Smooth muscle cell of bladder (primary cell): ENCODE results near the gene CARMIL3. TPM values are rescaled to one million over a fixed set of nuclear protein-coding genes. Genes with fewer than 3 reads are reported as not detected.

ENCODE experiments used
- total RNA-seq: library from RNA; depleted of rRNA; stranded (reverse); fragments of >200 nt; gene quantifications from 2 replicates; pipeline ENCODE4 v1.2.3, GENCODE V29; 2014

CARMIL3 gene
- under 0.01 TPM in 2 replicates for total RNA-seq

DNA sequence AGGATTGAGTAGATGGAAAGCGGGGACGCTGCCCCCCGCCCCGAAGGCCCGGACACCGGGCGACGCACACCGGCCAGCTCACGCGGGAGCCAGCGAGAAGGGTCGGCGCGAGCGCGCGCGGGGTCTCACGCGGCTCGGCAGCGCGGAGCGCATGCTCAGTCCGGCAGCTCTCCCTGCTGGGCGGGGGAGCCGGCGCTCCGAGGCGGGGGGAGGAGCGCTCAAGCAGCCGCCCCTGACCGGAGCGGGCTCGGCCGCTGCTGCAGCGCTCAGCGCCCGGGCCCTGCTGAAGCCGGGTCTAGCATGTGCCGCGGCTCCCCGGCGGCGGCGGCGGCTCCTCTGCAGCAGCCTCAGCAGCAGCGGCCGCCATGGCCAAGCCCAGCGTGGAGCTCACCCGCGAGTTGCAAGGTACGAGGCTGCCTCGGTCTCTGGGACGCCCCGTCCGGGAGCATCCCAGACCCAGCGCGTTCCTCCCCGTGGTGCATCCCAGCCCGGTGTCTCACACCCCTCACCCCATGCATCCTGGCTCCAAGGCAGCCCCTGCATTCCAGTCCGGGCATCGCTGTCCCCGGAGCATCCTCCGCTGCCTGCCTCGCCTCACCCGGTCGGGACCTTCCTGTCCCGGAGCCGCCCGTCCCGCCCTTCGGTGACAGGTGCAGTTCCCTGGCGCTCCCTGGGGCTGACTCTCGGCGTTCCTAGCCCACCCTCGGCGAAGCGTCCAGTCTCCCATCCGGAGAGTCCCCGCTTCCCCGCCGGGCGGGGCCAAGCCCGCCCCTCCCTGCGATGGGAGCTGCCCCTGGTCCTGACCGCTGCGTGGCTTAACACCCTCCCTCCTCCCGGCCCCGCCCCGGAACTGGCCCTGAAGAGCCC, at the start of gene CARMIL3:
CARMIL3 (plus strand) TSS at position 221 of the 867 bp plus-strand sequence; CDS start at position 366, 145 bp downstream.

DNA sequence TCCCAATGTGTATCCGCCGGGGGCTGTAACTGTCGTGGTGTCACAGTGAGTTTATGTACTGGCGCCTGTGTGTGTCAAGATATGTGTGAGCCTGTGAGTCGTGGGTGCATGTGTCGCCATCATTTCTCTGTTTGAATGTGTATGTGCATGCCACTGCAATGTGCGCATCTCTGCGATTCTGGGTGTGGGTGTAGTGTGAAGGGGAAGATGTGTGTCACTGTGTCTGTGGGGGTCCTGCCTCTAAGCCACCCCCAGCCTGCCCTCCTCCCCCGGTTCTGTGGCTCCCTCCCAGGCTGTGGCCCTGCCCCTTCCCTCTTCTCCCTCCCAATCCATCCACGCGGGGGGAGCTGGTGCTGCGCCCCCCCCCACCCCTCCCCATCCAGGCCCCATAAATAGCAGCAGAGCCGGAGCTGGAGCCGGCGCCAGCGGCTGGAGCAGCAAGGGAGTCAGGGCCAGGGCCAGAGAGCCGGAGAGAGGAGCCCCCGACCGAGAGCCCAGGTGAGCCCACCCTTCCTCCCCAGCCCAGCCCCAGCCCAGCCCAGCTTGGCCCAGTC, 19.4 kb downstream of the CARMIL3 start, which contains the start of gene CPNE6:
CPNE6 (plus strand) TSS at position 419 of the 554 bp plus-strand sequence. CDS start 1,375 bp downstream, outside the sequence.

DNA sequence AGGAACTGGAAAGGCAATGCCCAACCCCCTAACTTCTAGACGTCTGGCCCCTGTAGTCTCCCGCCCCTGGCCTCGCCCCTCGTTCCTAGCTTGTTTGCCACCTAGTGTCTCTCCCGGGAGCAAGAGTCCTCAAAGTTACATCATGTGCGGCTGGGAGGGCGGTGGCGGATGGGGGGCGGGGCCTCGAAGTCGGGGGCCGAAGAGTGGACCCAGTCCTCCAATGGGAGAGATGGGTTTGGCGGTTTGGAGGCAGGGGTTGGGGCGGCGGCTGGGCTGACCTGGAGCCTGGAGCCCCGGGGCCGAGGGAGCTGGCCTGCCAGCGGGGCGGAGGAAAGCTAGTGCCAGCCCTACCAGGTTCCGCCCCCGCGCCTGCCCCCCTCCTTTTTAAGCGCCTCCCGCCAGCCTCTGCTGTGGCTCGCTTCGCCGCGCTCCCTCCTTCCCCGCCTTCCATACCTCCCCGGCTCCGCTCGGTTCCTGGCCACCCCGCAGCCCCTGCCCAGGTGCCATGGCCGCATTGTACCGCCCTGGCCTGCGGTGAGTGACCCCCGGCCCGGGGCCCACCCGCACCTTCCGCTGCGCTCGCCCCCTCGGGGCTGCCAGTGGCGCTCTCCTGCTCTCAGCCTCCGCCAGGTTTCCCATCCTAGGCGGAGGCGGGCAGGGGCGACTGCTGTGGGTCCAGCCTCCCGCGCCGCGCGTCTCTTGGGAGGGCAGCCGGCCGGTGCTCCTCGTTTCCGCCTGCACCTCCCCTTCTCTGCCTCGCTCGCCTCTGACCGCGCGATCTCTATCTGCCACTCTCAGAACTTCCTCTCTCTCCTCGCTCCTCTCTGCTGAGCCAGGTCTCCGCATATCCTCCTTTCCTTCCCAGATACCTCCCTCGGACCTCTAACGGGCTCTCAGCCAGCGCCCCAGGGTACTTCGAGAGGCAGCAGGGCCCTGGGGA, 42.4 kb downstream of the CARMIL3 start, which contains the start of gene PCK2:
PCK2 (plus strand) TSS at position 411 of the 940 bp plus-strand sequence; CDS start at position 506, 95 bp downstream.

DNA sequence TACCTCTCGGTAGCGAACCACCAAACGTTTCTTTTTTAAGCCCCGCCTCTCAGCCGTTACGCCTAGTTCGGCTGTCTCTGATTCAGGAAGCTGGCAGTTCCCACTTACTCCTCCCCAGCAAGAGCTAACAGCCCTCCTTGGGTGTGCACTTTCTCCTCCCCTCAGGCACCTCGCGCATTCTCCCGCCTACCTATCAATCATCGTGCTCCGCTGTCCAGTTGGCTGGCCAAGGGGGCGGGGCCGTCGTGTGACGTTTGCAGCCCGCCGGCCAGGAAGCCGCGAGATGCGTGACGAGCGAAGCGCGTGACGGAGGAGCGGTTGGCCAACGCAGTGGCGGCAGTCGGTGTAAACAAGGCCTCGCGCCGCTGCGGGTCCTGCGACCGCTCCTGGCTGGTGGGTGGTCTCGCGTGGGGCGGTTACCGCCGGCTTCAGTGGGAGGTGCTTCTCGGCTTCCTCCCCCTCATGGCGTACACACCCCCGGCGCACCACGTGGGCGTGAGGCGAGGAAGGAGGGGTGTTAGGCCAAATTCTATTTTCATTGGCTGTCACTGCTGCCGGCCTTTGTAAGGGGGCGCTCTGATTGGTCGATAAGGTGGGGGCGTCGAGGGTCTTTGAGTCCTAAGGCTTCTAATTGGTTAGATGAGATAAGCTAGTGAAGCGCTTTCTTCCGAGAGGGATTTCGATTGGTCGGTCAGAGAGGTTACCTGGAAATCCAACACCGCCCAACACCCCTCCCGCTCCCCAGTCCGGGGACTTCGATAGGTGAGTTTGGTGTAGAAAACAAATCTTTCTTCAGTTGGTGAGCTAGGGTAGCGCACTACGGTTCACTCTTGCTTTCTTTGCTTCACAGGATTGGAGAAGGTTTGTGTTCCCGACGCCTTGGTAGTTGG, 63.0 kb downstream of the CARMIL3 start, which contains the start of the genes DCAF11 and NRL:
DCAF11 (plus strand) TSS at position 246 of the 890 bp plus-strand sequence. CDS start 818 bp downstream, outside the sequence.
NRL (minus strand) TSS at position 418 of the 890 bp plus-strand sequence. CDS start 32,101 bp downstream, outside the sequence.

Other genes with a start within 250 kb of the CARMIL3 start
- gene DHRS4, start 98.2 kb upstream of the CARMIL3 start, total RNA-seq: 49.8 and 69.3 TPM in 2 replicates
- gene DHRS4L2, start 63.1 kb upstream of the CARMIL3 start, total RNA-seq: 13.9 and 16.8 TPM in 2 replicates
- gene CPNE6, start 19.6 kb downstream of the CARMIL3 start, total RNA-seq: not detected in 2 replicates
- gene PCK2, start 42.3 kb downstream of the CARMIL3 start, total RNA-seq: 20.1 and 38.3 TPM in 2 replicates
- 50.9 and 53.0 TPM in 2 replicates for gene DCAF11, start 62.8 kb downstream of the CARMIL3 start, total RNA-seq
- gene NRL, start 62.9 kb downstream of the CARMIL3 start, total RNA-seq: 0.28 and 0.46 TPM in 2 replicates
- under 0.01 TPM in 1 of 2 replicates, not detected in the other for gene FITM1, start 78.7 kb downstream of the CARMIL3 start, total RNA-seq
- 104 and 134 TPM in 2 replicates for gene PSME1, start 84.2 kb downstream of the CARMIL3 start, total RNA-seq
- 17.4 and 17.8 TPM in 2 replicates for gene EMC9, start 89.6 kb downstream of the CARMIL3 start, total RNA-seq
- gene PSME2, start 94.6 kb downstream of the CARMIL3 start, total RNA-seq: 83.8 and 104 TPM in 2 replicates
- 25.0 and 32.0 TPM in 2 replicates for gene RNF31, start 95.5 kb downstream of the CARMIL3 start, total RNA-seq
- 65.7 and 69.2 TPM in 2 replicates for gene IRF9, start 109.3 kb downstream of the CARMIL3 start, total RNA-seq
- gene REC8, start 120.1 kb downstream of the CARMIL3 start, total RNA-seq: 0.85 and 1.2 TPM in 2 replicates
- gene IPO4, start 136.8 kb downstream of the CARMIL3 start, total RNA-seq: 27.4 and 27.8 TPM in 2 replicates
- gene TM9SF1, start 143.4 kb downstream of the CARMIL3 start, total RNA-seq: 50.9 and 58.4 TPM in 2 replicates
- gene TSSK4, start 153.7 kb downstream of the CARMIL3 start, total RNA-seq: 0.14 and 0.28 TPM in 2 replicates
- 19.7 and 20.3 TPM in 2 replicates for gene CHMP4A, start 161.5 kb downstream of the CARMIL3 start, total RNA-seq
- gene MDP1, start 164.1 kb downstream of the CARMIL3 start, total RNA-seq: 16.2 and 17.7 TPM in 2 replicates
- 226 and 239 TPM in 2 replicates for gene NEDD8, start 180.4 kb downstream of the CARMIL3 start, total RNA-seq
- 123 and 126 TPM in 2 replicates for gene GMPR2, start 180.9 kb downstream of the CARMIL3 start, total RNA-seq
- 37.0 and 42.7 TPM in 2 replicates for gene TINF2, start 190.6 kb downstream of the CARMIL3 start, total RNA-seq
- gene TGM1, start 211.2 kb downstream of the CARMIL3 start, total RNA-seq: 0.71 and 1.6 TPM in 2 replicates
- gene RABGGTA, start 219.6 kb downstream of the CARMIL3 start, total RNA-seq: 16.6 and 20.1 TPM in 2 replicates
- gene DHRS1, start 247.8 kb downstream of the CARMIL3 start, total RNA-seq: 7.2 and 10.5 TPM in 2 replicates
- 14.2 and 17.1 TPM in 2 replicates for gene NOP9, start 247.8 kb downstream of the CARMIL3 start, total RNA-seq